HL-60 (cell line): ENCODE measurements around the gene GNAT2.

ENCODE experiments used
- DNase-seq, 2 experiments: peaks; one replicate each; pipeline ENCODE4 v3.0.0-alpha.2; 2010 to 2020; ENCODE audit warnings: low read depth in 1 of 2, low spot score in 1 of 2
- H3K27ac ChIP-seq: fragments of 250-450 bp; sonication (Bioruptor Pico); replicated peaks from 2 replicates; pipeline ENCODE4 v1.5.1; 2020; ENCODE audit warnings: mild to moderate bottlenecking, moderate library complexity
- H3K27me3 ChIP-seq: fragments of 250-450 bp; sonication (Bioruptor Pico); 2 replicates; pipeline ENCODE4 v1.5.1; 2021; ENCODE audit warnings: mild to moderate bottlenecking, moderate library complexity; ENCODE audit not compliant: insufficient read depth, poor library complexity, severe bottlenecking
- H3K4me3 ChIP-seq: replicated peaks from 2 replicates; pipeline ENCODE4 v1.5.1; 2011; ENCODE audit warnings: mild to moderate bottlenecking, control low read depth, low read length; ENCODE audit not compliant: insufficient read depth
- GABPA ChIP-seq: IDR thresholded peaks from 2 replicates; pipeline ENCODE4 v1.6.1; 2012; ENCODE audit warnings: low read depth
- POLR2AphosphoS5 ChIP-seq: IDR thresholded peaks from 2 replicates; pipeline ENCODE4 v1.6.1; 2012; ENCODE audit warnings: low read depth
- SPI1 ChIP-seq: IDR thresholded peaks from 2 replicates; pipeline ENCODE4 v1.6.1; 2012; ENCODE audit warnings: low read depth, mild to moderate bottlenecking, borderline replicate concordance
- TF ChIP-seq, protein P1 (sequence below): IDR thresholded peaks from one replicate; pipeline ENCODE4 v1.5.1; 2011; ENCODE audit warnings: low read length, control low read depth, inconsistent platforms; ENCODE audit not compliant: insufficient read depth
- TF ChIP-seq, protein P2 (sequence below): IDR thresholded peaks from 2 replicates; pipeline ENCODE4 v1.6.1; 2012; ENCODE audit warnings: low read depth; ENCODE audit not compliant: insufficient replicate concordance

GNAT2 gene

DNA sequence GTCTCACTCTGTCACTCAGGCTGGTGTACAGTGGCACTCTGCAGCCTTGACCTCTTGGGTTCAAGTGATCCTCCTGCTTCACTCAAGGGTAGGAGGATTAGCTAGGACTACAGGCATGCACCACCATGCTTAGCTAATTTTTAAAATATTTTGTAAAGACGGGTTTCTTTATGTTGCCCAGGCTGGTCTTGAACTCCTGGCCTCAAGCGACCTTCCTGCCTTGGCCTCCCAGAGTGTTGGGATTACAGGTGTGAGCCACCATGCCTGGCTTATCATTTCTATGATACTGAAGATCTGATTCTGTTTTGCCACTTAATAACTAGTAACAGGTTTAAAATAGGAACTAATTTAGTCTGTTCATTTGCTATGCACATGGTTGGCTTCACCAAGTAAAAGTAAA, 37.4 kb downstream of the GNAT2 start:
- TF ChIP-seq SPI1 (no peak), POLR2AphosphoS5 (no peak), GABPA (no peak)
- TF ChIP-seq, protein P1, sequence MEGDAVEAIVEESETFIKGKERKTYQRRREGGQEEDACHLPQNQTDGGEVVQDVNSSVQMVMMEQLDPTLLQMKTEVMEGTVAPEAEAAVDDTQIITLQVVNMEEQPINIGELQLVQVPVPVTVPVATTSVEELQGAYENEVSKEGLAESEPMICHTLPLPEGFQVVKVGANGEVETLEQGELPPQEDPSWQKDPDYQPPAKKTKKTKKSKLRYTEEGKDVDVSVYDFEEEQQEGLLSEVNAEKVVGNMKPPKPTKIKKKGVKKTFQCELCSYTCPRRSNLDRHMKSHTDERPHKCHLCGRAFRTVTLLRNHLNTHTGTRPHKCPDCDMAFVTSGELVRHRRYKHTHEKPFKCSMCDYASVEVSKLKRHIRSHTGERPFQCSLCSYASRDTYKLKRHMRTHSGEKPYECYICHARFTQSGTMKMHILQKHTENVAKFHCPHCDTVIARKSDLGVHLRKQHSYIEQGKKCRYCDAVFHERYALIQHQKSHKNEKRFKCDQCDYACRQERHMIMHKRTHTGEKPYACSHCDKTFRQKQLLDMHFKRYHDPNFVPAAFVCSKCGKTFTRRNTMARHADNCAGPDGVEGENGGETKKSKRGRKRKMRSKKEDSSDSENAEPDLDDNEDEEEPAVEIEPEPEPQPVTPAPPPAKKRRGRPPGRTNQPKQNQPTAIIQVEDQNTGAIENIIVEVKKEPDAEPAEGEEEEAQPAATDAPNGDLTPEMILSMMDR = no peak
- TF ChIP-seq, protein P2, sequence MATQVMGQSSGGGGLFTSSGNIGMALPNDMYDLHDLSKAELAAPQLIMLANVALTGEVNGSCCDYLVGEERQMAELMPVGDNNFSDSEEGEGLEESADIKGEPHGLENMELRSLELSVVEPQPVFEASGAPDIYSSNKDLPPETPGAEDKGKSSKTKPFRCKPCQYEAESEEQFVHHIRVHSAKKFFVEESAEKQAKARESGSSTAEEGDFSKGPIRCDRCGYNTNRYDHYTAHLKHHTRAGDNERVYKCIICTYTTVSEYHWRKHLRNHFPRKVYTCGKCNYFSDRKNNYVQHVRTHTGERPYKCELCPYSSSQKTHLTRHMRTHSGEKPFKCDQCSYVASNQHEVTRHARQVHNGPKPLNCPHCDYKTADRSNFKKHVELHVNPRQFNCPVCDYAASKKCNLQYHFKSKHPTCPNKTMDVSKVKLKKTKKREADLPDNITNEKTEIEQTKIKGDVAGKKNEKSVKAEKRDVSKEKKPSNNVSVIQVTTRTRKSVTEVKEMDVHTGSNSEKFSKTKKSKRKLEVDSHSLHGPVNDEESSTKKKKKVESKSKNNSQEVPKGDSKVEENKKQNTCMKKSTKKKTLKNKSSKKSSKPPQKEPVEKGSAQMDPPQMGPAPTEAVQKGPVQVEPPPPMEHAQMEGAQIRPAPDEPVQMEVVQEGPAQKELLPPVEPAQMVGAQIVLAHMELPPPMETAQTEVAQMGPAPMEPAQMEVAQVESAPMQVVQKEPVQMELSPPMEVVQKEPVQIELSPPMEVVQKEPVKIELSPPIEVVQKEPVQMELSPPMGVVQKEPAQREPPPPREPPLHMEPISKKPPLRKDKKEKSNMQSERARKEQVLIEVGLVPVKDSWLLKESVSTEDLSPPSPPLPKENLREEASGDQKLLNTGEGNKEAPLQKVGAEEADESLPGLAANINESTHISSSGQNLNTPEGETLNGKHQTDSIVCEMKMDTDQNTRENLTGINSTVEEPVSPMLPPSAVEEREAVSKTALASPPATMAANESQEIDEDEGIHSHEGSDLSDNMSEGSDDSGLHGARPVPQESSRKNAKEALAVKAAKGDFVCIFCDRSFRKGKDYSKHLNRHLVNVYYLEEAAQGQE = no peak
- no peak for DNase-seq

DNA sequence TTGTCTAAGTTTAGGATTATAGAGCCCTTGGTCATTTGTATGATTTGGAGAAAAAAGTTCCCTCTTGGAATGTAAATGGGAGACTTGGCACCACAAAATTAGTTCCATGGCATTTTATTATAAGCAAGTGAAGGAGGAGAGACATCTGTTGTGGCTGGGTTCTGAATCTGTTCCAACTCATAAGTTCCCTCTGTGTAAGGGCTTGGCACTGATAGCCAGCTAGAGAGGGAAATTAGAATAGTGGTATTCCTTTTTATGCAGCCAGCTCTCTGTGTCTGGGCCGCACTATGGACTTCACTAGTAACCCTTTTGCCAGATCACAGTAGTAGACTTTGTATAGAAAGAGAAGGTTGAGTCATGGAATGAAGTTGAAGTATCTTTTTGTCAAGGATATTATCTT, 39.9 kb downstream of the GNAT2 start:
- TF ChIP-seq, protein P1 = no peak
- TF ChIP-seq SPI1 (no peak), POLR2AphosphoS5 (no peak), GABPA (no peak)
- TF ChIP-seq, protein P2 = no peak
- no peak overlapping the region for H3K27ac ChIP-seq
- H3K27me3 ChIP-seq = no peaks in the 10 kb centered on the region
- no peak overlapping the region for H3K4me3 ChIP-seq
- DNase-seq = no peak

More for the DNA sequence above, 37.4 kb downstream of the GNAT2 start:
- no peak overlapping the region for H3K27ac ChIP-seq
- no peaks in the 10 kb centered on the region for H3K27me3 ChIP-seq
- H3K4me3 ChIP-seq = no peak overlapping the region

DNA sequence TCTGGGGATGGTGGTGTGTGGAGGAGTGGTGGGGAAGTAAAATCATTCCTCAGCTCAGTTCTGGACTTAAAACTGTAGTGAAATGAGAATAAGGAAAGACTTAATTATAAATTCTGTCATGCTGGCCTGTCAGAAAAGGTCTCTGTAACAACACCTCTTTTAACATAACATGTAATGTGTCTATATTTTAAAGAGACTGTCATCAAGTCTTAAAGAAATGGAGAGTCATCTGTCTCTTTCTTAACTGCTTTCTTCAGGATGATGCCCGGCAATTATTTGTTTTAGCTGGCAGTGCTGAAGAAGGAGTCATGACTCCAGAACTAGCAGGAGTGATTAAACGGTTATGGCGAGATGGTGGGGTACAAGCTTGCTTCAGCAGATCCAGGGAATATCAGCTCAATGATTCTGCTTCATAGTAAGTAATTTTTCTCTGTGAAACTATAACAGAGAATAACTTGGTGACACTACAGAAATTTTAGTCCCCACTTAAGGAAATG, 40.4 kb downstream of the GNAT2 start:
- DNase-seq = no peak
- Histone ChIP-seq H3K27me3 (no peaks in the 10 kb centered on the region), H3K4me3 (no peak overlapping the region), H3K27ac (no peak overlapping the region)
- TF ChIP-seq, protein P2 = no peak
- TF ChIP-seq, protein P1 = no peak
- no peak for TF ChIP-seq GABPA
